Measurements from ENCODE around the gene SEPTIN2. TPM values are rescaled to one million over a fixed set of nuclear protein-coding genes. Genes with fewer than 3 reads are reported as not detected.

SEPTIN2 gene
- total RNA-seq, 1 donor from 2014 or later = 552 TPM

- H3K4me3 ChIP-seq (ENCODE audit: insufficient read depth, low read depth, low read length) = no peak overlapping the region
- H3K36me3 Mint-ChIP-seq (ENCODE audit: low read depth, unreplicated experiment) = peaks cover 18% of the 10 kb centered on the region
- no peak overlapping the region for H3K4me2 ChIP-seq (ENCODE audit: low read length)
- no peaks in the 10 kb centered on the region for H3K9me3 ChIP-seq (ENCODE audit: insufficient read depth, low read depth, low read length)
- peaks cover 4% of the 10 kb centered on the region for H3K4me1 Mint-ChIP-seq (ENCODE audit: low read depth, unreplicated experiment)
- no peak overlapping the region for H3K9ac ChIP-seq (ENCODE audit: low read length)
- DNase-seq (ENCODE audit: low read depth) (no peak), FAIRE-seq (no peak)
- TF ChIP-seq CTCF (IDR thresholded peaks at IDR 0.05; ENCODE audit: insufficient read depth, low read depth, low read length) (no peak), EZH2 (IDR thresholded peaks at IDR 0.05; ENCODE audit: insufficient read depth, low read length) (no peak)
- H3K27me3 Mint-ChIP-seq (ENCODE audit: low read depth, unreplicated experiment) = no peaks in the 10 kb centered on the region
- H3K27ac Mint-ChIP-seq (ENCODE audit: unreplicated experiment) = no peak overlapping the region
- no peak overlapping the region for H3K4me3 Mint-ChIP-seq (ENCODE audit: unreplicated experiment)
- no peak overlapping the region for H3K27ac ChIP-seq (ENCODE audit: low read depth, low read length)
- peaks cover 79% of the 10 kb centered on the region for H3K36me3 ChIP-seq (ENCODE audit: insufficient read depth, low read length)
- no peak overlapping the region for H2AFZ ChIP-seq (ENCODE audit: low read depth, low read length)
- peaks cover 54% of the 10 kb centered on the region for H3K79me2 ChIP-seq (ENCODE audit: insufficient read depth, low read length)
- peaks cover 77% of the 10 kb centered on the region for H4K20me1 ChIP-seq (ENCODE audit: insufficient read depth, low read length)
- H3K9me3 Mint-ChIP-seq (ENCODE audit: unreplicated experiment) = no peaks in the 10 kb centered on the region
- H3K27me3 ChIP-seq (ENCODE audit: insufficient read depth, low read length) = no peaks in the 10 kb centered on the region
- no peaks in the 10 kb centered on the region for H3K4me1 ChIP-seq (ENCODE audit: insufficient read depth, low read length)
Measured at GRCh38 chr2:241339839-241340630, 24.3 kb downstream of the SEPTIN2 start.

- H3K4me3 ChIP-seq (ENCODE audit: insufficient read depth, low read depth, low read length) = no peak overlapping the region
- DNase-seq (ENCODE audit: low read depth) (no peak), FAIRE-seq (no peak)
- no peak overlapping the region for H3K4me3 Mint-ChIP-seq (ENCODE audit: unreplicated experiment)
- no peak overlapping the region for H3K27ac ChIP-seq (ENCODE audit: low read depth, low read length)
- H3K4me1 ChIP-seq (ENCODE audit: insufficient read depth, low read length) = no peaks in the 10 kb centered on the region
- peaks cover 76% of the 10 kb centered on the region for H4K20me1 ChIP-seq (ENCODE audit: insufficient read depth, low read length)
- H3K4me2 ChIP-seq (ENCODE audit: low read length) = no peak overlapping the region
- H3K36me3 Mint-ChIP-seq (ENCODE audit: low read depth, unreplicated experiment) = peaks cover 18% of the 10 kb centered on the region
- TF ChIP-seq CTCF (IDR thresholded peaks at IDR 0.05; ENCODE audit: insufficient read depth, low read depth, low read length) (no peak), EZH2 (IDR thresholded peaks at IDR 0.05; ENCODE audit: insufficient read depth, low read length) (no peak)
- no peaks in the 10 kb centered on the region for H3K27me3 Mint-ChIP-seq (ENCODE audit: low read depth, unreplicated experiment)
- H3K4me1 Mint-ChIP-seq (ENCODE audit: low read depth, unreplicated experiment) = peaks cover 4% of the 10 kb centered on the region
- H3K36me3 ChIP-seq (ENCODE audit: insufficient read depth, low read length) = peaks cover 79% of the 10 kb centered on the region
- peak overlapping the region; percentile 60 for H3K27ac Mint-ChIP-seq (ENCODE audit: unreplicated experiment)
- no peaks in the 10 kb centered on the region for H3K9me3 Mint-ChIP-seq (ENCODE audit: unreplicated experiment)
- no peak overlapping the region for H2AFZ ChIP-seq (ENCODE audit: low read depth, low read length)
- no peaks in the 10 kb centered on the region for H3K9me3 ChIP-seq (ENCODE audit: insufficient read depth, low read depth, low read length)
- no peak overlapping the region for H3K9ac ChIP-seq (ENCODE audit: low read length)
- H3K27me3 ChIP-seq (ENCODE audit: insufficient read depth, low read length) = no peaks in the 10 kb centered on the region
- H3K79me2 ChIP-seq (ENCODE audit: insufficient read depth, low read length) = peaks cover 48% of the 10 kb centered on the region
Measured at GRCh38 chr2:241340631-241341163, 25.0 kb downstream of the SEPTIN2 start.

All from astrocyte (in vitro differentiated cells and primary cell).